ENCODE results near the gene KASH5. TPM values are rescaled to one million over a fixed set of nuclear protein-coding genes. Genes with fewer than 3 reads are reported as not detected.
A peak's percentile ranks its signal among the peaks of the same experiment; 100 is the strongest.
"Not testable (repeated sequence)": the region's sequence is repeated elsewhere in the genome, so short reads cannot be mapped to it uniquely, and the experiment has no call there.

The KASH5 gene
- polyA plus RNA-seq, 10 donors = 0.05 to 0.50 (median 0.19) TPM; not detected in 6

DNA sequence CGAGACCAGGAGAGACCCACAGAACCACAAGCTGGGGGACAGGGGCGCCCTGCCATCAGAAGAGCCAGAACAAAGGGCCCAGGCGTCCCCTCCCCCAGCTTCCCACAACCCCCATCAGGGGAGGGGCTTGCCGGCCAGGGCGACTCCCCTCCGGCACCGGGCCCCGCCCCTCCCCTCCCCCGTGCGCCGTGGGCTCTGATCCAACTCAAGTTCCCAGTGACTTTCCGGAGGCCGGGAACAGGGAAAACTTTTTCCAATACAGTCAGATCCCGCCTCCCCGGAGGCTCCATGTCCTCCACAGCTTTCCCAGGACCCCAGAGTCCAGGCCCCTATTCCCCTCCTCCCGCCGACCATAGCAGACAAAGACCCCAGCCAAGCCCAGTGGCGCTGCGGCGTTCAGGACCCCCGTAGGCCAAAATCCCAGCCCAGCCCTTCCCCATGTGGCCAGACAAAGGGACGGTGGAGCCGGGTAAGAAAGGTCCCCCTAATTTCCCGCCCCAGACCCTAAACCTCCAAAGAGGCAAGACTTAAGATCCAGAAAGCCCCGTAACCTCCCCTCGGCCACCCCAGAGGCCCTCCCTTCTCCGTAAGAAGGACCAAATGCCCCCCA, 26.5 kb upstream of the KASH5 start:
- DNase-seq = peak; percentile 91 to 96 (median 95)

DNA sequence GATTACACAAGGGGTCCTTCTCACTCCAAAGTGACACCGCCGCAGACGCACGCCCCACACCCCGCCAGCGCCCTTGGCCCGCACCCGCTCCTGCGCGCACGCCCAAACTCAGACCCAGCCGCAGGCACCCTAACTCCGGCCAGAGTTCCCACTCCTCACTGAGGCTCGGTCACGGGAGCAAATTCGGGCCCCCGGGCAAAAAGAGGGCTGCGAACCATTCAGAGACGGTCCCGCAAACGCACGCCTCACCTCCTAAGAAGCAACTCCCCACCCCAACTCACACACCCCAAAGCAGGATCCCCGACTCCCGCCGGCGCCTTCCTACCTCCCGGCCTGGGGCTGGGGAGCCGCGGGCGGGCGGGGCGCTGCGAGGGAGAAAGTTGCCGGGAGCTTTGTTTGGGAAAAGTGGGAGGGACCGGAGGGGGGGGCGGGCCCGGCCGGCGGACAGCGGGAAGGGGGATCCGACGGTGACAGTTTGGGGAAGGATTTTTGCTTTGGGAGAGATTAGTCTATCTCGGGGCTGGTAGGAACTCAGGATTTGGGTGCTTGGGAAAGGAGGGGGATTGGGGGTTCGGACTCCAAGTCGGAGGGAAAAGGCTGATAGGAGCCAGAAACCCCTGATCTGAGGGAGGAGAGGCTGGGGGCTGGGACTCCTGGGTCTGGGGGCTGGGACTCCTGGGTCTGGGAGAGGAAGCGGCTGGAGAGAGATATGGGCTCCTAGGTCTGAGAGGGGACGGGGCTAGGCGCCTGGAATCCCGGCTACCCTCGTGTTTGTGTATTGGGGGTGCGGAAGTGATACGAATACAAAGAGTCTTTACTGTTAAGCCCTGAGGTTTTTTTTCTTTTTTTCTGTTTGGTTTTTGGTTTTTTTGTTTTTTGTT, 25.8 kb upstream of the KASH5 start, which contains the start of gene TEAD2:
Gene TEAD2, minus strand, starts transcription at position 369 of the 881 bp plus-strand sequence. CDS start 2,341 bp downstream, outside the sequence.
- peak; percentile 70 to 95 (median 87) for DNase-seq

DNA sequence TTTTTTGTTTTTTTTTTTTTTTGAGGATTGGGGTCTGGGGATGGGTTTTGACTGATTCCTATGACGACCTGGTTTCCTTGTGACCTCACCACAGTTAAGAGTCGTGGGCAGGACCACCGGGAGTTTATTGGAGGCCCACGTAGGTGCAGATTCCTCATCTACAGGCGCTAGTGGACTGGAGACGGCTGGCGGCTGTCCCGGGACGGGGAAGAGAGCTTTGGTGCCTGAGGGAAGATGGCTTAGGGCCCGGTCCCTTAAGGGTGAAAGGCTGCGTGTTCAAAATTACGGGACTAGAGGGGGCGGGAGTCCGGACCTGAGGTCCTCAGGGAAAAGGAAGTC, 25.2 kb upstream of the KASH5 start:
- no peak for DNase-seq

DNA sequence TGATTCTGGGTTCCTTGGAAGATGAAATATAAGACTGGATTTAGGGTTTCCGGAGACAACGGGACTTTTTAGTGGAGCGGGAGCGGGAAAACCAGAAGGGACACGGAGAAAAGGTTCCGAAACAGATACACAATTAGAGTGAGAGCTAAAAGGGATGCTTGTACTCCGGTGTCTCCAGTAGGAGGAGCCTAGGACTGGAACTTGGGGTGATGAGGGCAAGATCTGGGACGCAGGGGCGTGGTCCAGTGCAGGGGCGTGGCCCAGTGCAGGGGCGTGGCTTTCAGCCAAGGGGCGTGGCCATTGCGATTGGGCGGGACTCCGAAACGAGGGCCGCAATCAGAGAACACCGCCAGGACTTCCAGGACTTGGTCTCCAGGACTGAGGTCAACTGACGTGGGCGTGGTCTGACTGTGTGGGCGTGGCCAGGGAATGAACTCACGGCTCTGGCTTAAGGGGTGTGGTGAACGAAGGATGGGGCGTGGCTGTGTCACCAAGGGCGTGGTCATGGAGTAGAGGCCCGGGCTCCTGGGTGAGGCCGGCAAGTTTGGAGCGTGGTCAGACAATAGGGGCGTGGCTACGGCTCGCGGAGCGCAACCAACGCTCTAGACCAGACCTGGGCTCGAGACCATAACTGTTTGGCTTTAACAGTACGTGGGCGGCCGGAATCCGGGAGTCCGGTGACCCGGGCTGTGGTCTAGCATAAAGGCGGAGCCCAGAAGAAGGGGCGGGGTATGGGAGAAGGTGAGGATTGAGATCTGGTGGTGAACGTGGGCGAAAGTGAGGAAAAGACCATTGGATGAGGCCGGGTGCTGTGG, 24.6 kb upstream of the KASH5 start, which contains the start of gene DKKL1:
Gene DKKL1, plus strand, starts transcription at position 610 of the 815 bp plus-strand sequence. Its CDS starts 122 bp downstream, at position 732.
- peak; percentile 95 to 97 (median 97) for DNase-seq

DNA sequence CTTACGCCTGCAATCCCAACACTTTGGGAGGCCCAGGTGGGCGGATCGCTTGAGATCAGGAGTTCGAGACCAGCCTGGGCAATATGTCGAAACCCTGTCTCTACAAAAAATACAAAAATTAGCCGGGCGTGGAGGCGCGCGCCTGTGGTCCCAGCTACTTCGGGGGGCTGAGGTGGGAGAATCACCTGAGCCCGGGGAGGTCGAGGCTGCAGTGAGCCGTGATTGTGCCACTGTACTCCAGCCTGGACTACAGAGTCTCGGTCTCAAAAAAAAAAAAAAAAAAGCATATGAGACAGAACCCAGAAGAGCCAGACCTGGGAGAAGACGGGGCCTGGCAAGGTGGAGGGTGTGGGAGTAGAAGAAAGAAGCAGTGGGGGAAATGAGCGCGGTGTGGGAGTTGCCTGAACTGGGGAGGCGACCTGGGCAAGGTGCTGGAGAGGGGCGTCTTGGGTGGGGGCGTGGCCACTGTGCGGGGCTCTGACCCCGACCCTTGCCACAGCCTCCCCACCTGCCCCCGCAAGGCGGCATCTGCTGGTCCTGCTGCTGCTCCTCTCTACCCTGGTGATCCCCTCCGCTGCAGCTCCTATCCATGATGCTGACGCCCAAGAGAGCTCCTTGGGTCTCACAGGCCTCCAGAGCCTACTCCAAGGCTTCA, 23.8 kb upstream of the KASH5 start:
- DNase-seq = peak in 1 of 3 donors; percentile 26

DNA sequence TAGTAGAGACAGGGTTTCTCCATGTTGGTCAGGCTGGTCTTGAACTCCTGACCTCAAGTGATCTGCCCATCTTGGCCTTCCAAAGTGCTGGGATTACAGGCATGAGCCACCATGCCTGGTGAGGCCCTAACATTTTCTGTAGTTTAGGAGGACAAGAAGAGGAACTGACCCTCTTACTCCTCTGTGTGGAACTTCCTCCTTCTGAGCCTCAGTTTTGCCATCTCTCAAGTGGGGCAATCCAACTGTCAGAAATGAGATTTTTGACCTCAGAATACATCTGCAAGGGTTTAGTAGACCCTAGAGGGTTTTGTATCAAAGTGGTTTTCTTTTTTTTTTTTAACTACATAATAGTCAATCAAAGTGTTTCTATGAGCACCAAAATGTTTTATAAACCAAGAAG, 21.9 kb upstream of the KASH5 start:
- no peak for DNase-seq

DNA sequence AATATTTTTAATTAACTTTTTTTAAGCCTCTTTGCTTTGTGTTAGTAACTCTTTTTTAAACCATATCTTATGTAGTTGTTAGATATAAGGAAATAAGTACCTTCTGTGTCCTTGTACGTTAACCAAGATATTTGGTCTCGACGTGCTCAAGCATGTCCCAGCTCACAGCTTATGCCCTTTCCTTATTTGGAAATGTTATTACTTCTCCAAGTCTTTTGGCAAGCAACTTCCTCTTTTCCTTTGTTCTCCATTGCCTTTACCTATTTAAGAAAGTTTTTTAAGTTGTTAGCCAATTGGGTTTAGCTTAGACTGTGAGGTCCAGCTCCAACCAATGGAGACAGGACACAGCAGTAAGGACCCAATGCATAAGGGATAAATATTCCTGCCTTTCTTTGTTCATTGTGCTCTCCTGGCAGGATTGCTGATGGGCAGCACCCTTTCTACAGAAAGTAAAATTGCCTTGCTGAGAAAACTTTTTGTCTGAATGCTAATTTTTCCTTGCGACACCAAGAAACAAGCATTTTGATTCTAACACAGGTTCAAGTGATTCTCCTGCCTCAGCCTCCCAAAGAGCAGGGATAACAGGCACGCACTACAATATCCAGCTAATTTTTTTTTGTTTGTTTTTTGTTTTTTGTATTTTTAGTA, 19.2 kb upstream of the KASH5 start:
- no peak for DNase-seq

DNA sequence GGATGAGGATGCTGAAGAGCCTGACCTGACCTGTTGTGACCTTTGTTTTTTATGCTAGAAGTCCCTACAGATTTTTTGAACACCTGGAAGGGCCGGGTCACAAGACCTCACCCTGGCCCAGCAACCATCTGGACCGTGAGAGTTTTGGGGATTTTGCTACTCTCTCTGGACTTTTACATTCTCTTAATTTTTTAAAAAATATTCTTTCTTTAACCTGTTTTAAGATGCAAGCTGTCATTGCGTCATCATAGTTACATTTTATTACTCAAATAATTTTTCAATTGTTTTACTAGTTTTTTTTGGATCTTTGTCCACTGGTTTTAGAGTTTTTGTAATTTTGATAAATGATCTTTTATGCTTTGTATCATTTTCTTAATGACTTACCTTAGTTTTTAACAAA, 16.9 kb upstream of the KASH5 start:
- no peak for DNase-seq

DNA sequence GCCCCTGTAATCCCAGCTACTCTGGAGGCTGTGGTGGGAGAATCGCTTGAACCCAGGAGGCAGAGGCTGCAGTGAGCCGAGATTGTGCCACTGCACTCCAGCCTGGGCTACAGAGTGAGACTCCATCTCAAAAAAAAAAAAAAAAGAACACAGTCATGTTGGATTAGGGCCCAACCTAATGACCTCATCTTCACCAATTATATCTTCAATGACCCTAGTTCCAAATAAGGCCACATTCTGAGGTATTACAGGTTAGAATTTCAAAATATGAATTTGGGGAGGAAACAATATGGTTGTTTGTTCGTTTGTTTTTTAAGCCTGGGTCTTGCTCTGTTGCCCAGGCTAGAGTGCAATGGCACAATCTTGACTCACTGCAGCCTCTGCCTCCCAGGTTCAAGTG, 14.9 kb upstream of the KASH5 start:
- DNase-seq = not testable (repeated sequence)

DNA sequence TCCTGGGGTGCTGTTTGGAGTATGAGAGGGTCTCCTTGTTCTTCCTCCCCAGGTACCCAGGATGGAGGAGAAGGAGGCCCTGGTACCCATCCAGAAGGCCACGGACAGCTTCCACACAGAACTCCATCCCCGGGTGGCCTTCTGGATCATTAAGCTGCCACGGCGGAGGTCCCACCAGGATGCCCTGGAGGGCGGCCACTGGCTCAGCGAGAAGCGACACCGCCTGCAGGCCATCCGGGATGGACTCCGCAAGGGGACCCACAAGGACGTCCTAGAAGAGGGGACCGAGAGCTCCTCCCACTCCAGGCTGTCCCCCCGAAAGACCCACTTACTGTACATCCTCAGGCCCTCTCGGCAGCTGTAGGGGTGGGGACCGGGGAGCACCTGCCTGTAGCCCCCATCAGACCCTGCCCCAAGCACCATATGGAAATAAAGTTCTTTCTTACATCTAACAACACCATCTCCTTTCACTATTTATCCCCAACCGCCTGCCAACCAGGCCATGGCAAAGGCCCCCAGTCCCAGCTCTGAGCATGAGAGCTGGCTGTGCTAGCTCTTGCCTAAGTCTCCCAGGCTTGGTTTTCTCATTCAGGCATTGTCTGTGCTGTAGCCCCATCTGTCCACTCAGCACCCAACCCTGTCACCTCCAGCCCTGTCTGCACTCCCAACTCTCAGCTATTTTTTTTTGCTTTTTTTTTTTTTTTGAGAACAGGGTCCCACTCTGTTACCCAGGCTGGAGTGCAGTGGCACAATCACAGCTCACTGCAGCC, 13.2 kb upstream of the KASH5 start:
- DNase-seq = no peak

DNA sequence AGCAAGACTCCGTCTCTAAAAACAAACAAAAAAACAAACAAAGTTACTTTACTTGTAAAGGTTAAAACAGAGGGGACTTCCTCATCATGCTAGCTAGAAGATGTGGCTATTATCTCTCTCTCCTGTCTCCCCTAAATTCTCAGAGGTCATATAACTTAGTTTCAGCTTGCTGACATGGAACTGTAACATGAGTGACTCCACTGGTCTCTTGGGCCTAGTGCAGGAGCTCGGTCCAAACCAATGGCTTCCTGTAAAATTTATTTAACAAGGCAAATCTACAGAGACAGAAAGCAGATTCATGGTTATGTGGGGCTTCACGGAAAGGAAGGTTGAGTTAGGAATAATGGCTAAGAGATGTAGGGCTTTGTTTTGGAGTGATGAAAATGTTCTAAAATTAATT, 9.5 kb upstream of the KASH5 start:
- DNase-seq = peak in 1 of 3 donors; percentile 53

DNA sequence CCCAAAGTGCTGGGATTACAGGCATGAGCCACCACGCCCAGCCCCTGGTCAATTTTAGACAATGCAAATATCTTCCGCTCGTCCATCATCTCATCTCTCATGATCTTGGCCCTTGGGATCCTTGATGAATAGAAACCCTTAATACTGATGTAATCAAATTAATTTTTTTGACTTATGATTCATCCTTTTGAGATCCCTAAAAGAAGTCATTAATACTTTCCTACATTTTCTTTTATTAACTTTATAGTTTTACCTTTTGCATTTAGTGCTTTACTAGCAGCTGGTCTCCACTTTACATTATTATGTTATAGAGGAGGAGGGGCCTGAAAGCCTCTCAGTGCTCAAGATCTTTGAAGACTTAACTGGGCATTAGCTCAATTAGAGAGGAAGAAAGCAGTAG, 7.7 kb upstream of the KASH5 start:
- no peak for DNase-seq

DNA sequence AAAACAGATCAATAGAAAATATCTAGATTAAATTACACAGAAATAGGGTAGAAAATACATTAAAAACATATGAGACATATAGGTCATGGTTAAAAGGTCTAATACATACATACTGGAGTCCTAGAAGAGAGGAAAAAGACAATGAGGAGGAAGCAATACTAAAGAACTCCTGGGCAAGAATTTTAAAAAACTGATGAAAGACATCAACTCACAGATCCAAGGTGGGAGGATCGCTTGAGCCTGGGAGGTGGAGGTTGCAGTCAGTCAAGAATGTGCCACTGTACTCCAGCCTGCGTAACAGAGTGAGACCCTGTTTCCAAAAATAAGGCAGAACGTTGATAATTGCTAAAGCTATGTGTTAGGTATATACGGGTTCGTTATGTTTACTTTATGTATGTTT, 5.4 kb upstream of the KASH5 start:
- DNase-seq = no peak

DNA sequence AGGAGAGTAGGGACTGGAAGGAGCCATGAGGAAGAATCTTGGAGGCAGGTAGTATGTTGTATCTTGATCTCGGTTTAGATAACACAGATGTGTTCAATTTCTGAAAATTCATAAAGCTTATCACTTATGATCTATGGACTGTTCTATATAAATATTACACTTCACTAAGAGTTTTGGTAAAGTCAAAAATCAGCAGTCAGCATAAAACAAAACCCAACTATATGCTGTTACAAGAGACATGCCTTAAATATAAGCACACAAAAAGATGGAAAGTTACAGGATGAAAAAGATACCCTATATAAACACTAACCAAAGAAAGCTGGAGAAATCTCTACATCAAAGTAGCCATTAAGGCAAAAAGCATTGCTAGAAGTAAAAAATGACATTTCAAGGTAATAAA, 4.5 kb upstream of the KASH5 start:
- no peak for DNase-seq

DNA sequence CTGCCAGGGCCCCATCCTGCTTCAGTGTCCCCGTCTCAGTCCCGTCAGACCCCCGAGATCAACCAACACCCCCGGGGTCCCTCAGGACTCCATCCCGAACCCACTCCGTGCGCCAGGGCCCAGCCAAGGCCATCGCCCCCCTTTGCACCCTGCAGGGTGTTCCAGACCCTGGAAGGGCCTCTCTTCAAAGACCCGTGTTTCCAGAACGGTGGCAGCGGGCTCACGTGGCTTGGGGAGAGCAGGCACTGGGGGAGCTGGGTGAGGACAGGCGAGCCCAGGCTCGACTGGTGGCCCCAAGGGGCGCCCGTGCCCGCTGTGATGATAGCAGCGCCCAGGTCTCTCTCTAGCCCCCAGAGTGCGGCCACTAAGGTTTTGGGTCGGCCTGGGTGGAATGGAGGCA, 1.4 kb downstream of the KASH5 start:
- DNase-seq = no peak

DNA sequence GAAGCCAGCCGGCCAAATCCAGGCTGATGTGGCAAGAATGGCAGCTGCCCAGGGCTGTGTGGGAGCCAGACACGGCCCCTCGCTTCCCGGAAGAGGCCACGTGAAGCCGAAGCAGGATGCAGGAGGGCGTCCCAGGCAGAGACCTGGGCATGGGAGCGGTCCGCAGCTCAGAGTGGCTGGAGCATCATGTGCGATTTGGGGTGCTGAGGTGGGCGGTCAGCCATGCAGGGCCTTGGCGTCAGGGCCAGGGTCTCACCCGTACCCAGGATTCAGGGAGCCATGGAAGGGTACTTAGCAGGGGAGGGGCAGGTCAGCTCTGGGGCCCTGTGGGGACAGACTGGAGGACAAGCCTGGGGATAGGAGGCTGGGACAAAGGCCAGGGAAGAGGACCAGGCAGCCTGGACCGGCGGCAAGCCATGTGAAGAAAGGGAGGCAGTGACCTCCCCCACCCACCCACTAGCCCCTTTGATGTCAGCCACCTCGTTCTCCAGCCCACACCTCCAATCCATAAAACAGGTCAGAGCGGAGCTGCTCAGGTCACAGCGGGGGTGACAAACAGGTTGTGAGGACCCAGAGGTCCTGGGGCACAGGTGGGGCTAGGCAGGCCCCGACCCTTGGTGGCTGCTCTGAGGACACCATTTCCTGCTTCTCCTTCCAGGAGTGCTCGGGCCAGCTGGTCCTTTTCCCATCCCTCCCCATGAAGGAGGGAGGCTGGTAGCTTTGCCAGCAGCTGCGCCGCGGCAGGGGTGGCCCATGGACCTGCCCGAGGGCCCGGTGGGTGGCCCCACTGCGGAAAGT, 2.3 kb downstream of the KASH5 start:
- DNase-seq = no peak

DNA sequence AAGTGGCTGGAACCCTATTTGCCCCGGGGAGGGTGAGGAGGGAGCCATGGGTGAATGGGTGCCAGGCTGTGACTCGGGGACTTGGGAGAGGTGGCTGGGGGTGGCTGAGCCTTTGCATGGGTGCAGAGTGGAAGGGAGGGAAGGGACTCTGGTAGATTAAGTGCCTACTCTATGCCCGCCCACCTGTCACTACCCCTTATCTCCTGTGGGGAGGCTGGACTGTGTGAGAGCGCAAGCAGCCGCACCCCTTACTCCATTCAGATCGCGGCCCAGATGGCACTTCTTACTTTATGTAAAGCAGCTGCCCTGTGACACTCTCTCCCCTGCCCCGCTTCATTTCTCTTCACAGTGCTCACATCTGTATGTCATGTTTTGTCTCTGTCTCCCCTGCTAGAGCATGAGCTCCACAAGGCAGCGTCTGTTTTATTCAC, 2.9 kb downstream of the KASH5 start:
- DNase-seq = no peak

DNA sequence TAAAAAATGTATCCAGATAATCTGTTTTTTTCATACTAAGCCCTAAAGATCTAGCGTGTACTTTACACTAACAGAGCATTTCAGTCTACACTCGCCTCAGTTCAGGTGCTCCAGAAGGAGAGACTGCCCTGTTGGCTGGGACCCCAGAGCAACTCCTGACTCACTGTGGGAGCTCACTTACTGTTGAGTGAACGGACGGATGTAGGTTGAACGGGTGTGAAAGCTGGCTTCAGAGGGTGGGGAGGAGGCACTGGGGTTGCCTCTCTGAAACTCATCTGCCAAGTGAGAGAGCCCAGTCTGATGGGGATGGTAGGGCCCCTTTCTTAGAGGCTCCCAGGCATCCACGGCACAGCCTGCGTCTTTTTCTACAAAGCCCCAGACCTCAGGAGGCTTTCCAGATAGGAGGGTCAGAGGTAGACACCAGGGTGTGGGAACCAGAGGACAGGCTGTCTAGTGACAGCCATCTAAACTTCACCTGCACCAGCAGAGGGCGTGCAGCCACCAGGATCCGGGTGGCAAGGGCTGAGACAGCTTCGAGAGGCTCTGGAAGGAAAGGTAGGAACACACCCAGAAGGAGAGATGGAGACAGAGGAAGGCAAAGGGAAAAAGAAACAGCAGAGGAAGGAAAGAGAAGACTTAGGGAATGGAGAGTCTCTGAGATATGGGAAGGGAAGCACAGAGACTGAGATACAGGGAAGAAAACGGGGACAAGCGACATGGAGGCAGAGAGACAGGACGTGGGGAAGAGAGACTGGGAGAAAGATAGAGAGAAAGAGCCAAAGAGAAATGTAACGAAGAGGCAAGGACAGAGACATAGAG, 3.7 kb downstream of the KASH5 start:
- peak; percentile 64 to 87 (median 81) for DNase-seq

DNA sequence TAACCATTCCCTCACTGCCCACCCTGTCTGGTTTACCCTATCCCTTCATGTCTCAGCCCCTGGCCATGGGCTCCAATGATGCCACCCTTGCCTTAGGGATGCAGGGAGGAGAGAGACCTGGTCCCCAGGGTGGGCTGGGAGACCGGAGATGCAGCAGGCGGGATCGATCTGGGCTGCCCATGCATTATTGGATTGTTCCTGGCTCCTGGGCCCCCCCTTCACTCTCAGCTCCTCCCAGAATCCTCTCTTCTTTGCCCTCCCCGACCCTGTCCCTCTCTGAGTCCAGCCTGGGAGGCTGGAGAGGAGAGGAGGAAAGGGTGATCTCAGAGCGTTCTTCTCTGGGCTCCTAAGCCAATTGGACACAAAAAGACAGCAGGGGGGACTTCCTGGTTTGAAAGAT, 5.8 kb downstream of the KASH5 start:
- DNase-seq = no peak
